Prostate gland (tissue), 2 donors: ENCODE results near the gene RPS6KA2. TPM values are rescaled to one million over a fixed set of nuclear protein-coding genes. Genes with fewer than 3 reads are reported as not detected.

Source experiments
- DNase-seq: peaks from one replicate; pipeline ENCODE4 v3.0.0-alpha.2; 2019; ENCODE audit warnings: low spot score
- H3K27ac ChIP-seq, 2 donors: fragments of 200-600 bp; sonication (generic); 2 replicates each; pipeline ENCODE4 v1.5.1; 2017 to 2019
- H3K27me3 ChIP-seq: fragments of 200-600 bp; sonication (generic); replicated peaks from 2 replicates; pipeline ENCODE4 v1.5.1; 2019; ENCODE audit not compliant: insufficient read depth
- H3K36me3 ChIP-seq, 2 donors: fragments of 200-600 bp; sonication (generic); 1 replicate in 1 of 2; 2 replicates in 1 of 2; pipeline versions ENCODE4 v1.5.1 to v1.8.1; 2017 to 2019
- H3K4me1 ChIP-seq: fragments of 200-600 bp; sonication (generic); replicated peaks from 2 replicates; pipeline ENCODE4 v1.5.1; 2019
- H3K4me3 ChIP-seq, 2 donors: fragments of 200-600 bp; sonication (generic); 2 replicates each; pipeline ENCODE4 v1.5.1; 2017 to 2019
- H3K9me3 ChIP-seq: fragments of 200-600 bp; sonication (generic); 2 replicates; pipeline ENCODE4 v1.5.1; 2017
- CTCF ChIP-seq, 4 experiments: fragments of 200-600 bp in 2 of 4; fragments of 450-650 bp in 2 of 4; sonication (generic) in 2 of 4; IDR thresholded peaks; 1 replicate in 3 of 4; 2 replicates in 1 of 4; pipeline ENCODE4 v1.5.1; 2016 to 2019; ENCODE audit warnings: antibody characterized with exemption in 4 of 4, mild to moderate bottlenecking in 2 of 4, moderate library complexity in 2 of 4
- POLR2A ChIP-seq: fragments of 450-650 bp; IDR thresholded peaks from one replicate; pipeline ENCODE4 v1.6.1; 2016; ENCODE audit warnings: antibody characterized with exemption, mild to moderate bottlenecking
- POLR2AphosphoS5 ChIP-seq: sonication (generic); formaldehyde crosslinking; IDR thresholded peaks from one replicate; pipeline ENCODE4 v1.6.1; 2017; ENCODE audit warnings: antibody characterized with exemption
- WGBS: methylation state at CpG from one replicate; pipeline ENCODE4 v1.1.5; 2018; 5-methylcytosine and 5-hydroxymethylcytosine counted together
- intact Hi-C: fragments of 100-400 bp; cut with DNase I; formaldehyde crosslinking; loops from one replicate; pipeline ENCODE4 v1.14.2; 2022
- total RNA-seq, 2 donors: library from RNA; depleted of rRNA; stranded (reverse); fragments of >200 nt; gene quantifications; one replicate each; pipeline ENCODE4 v1.1.0, GENCODE V29; 2016

The RPS6KA2 gene
- total RNA-seq, 2 donors from 2014 or later = 32.2 to 44.3 TPM

DNA sequence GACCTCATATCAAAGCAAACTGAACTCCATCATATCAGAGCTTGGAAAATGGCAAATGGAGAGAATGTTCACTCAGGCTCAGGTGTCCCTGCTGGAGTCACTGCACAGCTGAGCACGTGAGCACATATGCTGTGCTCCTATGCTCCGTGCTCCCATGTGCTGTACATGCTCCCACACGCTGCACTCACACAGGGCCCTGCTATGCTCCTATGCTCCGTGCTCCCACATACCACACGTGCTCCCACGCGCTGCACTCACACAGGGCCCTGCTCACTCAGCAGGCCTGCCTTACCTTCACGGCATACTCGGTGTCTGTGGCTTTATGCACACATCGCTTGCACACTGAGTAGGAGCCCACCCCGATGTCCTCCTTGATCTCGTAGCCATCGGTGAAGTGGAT, 178.6 kb downstream of the RPS6KA2 start:
- TF ChIP-seq POLR2AphosphoS5 (no peak), POLR2A (no peak), CTCF (IDR thresholded peaks at IDR 0.05) (no peak)
- intact Hi-C loops = no loop called here
- no peaks in the 10 kb centered on the region for H3K27me3 ChIP-seq
- no peaks in the 10 kb centered on the region for H3K9me3 ChIP-seq
- DNase-seq = no peak
- H3K4me3 ChIP-seq = no peak overlapping the region
- no peaks in the 10 kb centered on the region for H3K4me1 ChIP-seq
- no peaks in the 10 kb centered on the region for H3K36me3 ChIP-seq
- 90% methylated on average over 13 of the region's 13 CpGs for WGBS
- H3K27ac ChIP-seq = no peak overlapping the region

GRCh38 chr6:166446567-166447065, 180.4 kb downstream of the RPS6KA2 start:
- Histone ChIP-seq H3K9me3 (no peaks in the 10 kb centered on the region), H3K4me3 (no peak overlapping the region), H3K36me3 (no peaks in the 10 kb centered on the region), H3K27ac (no peak overlapping the region), H3K27me3 (no peaks in the 10 kb centered on the region), H3K4me1 (no peaks in the 10 kb centered on the region)
- no peak for TF ChIP-seq CTCF (IDR thresholded peaks at IDR 0.05)
- TF ChIP-seq POLR2A = no peak
- TF ChIP-seq POLR2AphosphoS5 = no peak
- WGBS = 93% methylated on average over 11 of the region's 11 CpGs
- intact Hi-C loops = no loop called here
- DNase-seq = no peak

GRCh38 chr6:166446146-166446545, 180.9 kb downstream of the RPS6KA2 start:
- Histone ChIP-seq H3K4me1 (no peaks in the 10 kb centered on the region), H3K27ac (no peak overlapping the region), H3K9me3 (no peaks in the 10 kb centered on the region), H3K4me3 (no peak overlapping the region), H3K27me3 (no peaks in the 10 kb centered on the region), H3K36me3 (no peaks in the 10 kb centered on the region)
- DNase-seq = no peak
- WGBS = 86% methylated on average over 13 of the region's 13 CpGs
- intact Hi-C loops = no loop called here
- TF ChIP-seq POLR2AphosphoS5 (no peak), POLR2A (no peak), CTCF (IDR thresholded peaks at IDR 0.05) (no peak)

- Histone ChIP-seq H3K9me3 (no peaks in the 10 kb centered on the region), H3K27me3 (no peaks in the 10 kb centered on the region), H3K4me1 (no peaks in the 10 kb centered on the region), H3K36me3 (no peaks in the 10 kb centered on the region), H3K4me3 (no peak overlapping the region), H3K27ac (no peak overlapping the region)
- TF ChIP-seq POLR2A (no peak), CTCF (IDR thresholded peaks at IDR 0.05) (no peak), POLR2AphosphoS5 (no peak)
- WGBS = 91% methylated on average over 15 of the region's 15 CpGs
- DNase-seq = no peak
- intact Hi-C loops = no loop called here
Measured at GRCh38 chr6:166444446-166444845, 182.6 kb downstream of the RPS6KA2 start.

GRCh38 chr6:166443166-166443565, 183.9 kb downstream of the RPS6KA2 start:
- TF ChIP-seq POLR2AphosphoS5 = no peak
- no peak for TF ChIP-seq CTCF (IDR thresholded peaks at IDR 0.05)
- TF ChIP-seq POLR2A = no peak
- 85% methylated on average over 8 of the region's 8 CpGs for WGBS
- no peaks in the 10 kb centered on the region for H3K27me3 ChIP-seq
- no peak for DNase-seq
- no peak overlapping the region for H3K4me3 ChIP-seq
- H3K27ac ChIP-seq = no peak overlapping the region
- no peaks in the 10 kb centered on the region for H3K36me3 ChIP-seq
- intact Hi-C loops = no loop called here
- H3K4me1 ChIP-seq = no peaks in the 10 kb centered on the region
- no peaks in the 10 kb centered on the region for H3K9me3 ChIP-seq
